ENCODE measurements around the gene FHL3.

FHL3 gene

DNA sequence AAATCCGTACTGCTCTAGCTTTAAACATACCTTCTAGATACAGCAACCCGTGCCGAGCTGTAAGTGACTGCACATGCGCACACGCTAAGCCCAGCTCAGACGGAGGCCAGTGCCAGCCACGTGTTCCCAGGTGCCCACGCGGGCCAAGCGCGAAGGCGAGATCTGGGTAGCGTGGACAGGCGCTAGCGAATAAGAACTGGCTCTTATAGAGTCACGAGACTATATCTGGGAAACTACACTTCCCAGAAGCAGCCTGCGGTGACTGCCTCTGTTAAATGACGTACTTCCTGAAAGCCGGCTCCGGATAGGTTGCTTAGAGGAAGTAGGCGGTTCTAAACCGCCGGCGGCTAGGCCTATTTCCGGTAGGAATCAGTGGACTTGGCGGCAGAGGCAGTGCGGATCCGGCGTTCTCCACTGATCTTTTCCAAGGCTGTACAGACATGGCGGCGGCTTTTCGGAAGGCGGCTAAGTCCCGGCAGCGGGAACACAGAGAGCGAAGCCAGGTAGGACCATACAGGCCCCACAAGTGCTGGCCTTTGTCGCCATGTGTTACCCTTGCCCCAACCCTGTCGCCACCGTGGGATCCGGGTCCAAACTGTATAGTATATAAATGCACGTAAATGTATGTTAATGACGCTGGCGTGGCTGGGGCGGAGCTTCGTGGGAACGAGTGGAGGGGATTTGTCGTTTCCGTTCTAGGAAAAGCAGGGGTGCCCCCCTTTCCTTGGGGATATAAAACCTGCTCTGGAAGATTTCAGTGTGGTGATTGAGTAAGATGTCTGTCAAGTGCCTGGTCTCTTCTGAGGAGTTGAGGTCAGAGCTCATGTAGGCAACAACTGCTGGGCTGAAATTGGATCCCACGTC is 7.3 kb upstream of the FHL3 start, which contains the start of gene UTP11:
Gene UTP11 (plus strand): TSS at position 372 of the 864 bp plus-strand sequence. CDS start 69 bp downstream, at position 441.
- DNase-seq (ENCODE audit: low spot score) = peak; percentile 99

DNA sequence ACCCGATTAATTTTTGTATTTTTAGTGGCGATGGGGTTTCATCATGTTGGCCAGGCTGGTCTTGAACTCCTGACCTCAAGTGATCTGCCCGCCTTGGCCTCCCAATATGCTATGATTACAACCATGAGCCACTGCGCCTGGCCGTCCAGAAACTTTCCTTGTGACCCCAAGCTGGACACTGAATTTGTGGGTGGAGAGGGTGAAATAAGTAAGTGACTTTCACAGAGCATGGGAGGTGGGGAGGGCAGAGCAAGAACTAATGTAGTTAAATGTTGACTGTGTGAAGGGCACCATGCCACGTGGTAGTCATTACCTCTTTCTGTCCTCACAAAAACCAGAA is 4.5 kb upstream of the FHL3 start:
- DNase-seq (ENCODE audit: low spot score) = no peak

DNA sequence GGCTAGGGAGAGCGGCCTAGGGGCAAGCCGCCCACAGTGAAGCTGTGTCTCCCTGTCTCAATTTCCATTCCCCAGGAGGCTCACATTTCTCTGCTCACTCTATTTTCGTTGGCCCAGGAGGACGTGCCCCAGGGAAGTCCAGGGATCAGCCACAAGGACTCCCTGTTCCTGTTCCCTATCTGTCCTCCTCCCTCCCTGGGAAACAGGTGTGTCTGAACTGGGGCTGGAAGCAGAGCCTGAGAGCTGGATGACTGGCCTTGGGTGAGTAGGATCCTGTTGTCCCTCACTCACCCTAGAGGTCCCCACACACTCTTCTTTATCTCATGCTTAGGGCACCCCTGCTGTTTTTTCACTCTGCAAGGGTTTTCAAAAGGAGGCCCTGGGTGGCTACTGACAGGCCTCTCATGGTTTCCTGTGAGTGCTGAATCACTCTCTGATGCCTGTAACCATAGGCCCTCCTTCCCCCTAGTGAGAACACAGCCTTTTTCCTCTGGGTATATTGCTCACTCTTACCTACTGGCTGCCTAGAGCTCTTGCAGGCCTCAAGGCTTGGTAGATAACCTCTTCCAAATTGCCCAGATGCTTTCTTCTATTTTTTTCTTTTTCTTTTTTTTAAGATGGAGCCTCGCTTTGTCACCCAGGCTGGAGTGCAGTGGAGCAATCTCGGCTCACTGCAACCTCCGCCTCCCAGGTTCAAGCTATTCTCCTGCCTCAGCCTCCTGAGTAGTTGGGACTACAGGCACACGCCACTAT is 4.0 kb upstream of the FHL3 start:
- DNase-seq (ENCODE audit: low spot score) = peak; percentile 34

DNA sequence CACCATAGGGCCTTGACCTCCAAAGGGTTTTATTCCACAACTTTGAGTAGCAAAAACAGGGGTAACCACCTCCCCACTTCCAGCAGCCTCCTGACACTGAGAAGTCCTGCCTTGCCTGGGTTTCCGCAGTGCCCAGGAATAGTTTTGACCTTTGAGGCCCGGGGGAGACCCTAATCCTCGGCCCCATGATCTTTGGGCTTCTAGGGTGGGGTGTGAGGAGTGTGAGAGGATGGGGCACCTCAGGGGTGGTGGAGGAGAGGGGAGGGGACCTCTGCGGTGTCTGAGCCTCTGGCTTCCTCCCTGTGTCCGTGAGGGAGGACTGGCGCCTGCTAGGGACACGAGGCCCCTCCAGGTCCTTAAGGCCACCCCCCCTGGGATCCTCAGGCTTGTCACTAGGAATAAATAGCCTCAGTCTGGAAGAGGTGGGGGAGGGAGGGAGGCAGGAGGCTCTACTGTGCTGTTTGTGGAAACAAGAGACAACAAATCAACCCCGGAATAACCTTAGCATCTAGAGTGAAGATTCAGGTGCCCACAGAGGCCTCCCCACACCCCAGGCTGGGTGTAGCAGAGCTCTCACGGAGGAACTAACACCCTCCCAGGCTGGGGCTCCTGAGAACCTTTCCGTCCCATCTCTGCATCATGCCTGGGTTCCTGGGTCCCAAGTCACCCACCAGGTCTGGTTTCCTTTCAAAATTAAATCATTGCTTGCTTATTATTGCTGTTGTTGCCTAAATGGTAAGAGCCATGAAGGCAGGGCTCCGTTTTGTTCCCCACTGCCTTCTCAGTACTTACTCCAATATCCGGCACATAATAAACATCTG is 904 bp upstream of the FHL3 start:
- no peak for DNase-seq (ENCODE audit: low spot score)

DNA sequence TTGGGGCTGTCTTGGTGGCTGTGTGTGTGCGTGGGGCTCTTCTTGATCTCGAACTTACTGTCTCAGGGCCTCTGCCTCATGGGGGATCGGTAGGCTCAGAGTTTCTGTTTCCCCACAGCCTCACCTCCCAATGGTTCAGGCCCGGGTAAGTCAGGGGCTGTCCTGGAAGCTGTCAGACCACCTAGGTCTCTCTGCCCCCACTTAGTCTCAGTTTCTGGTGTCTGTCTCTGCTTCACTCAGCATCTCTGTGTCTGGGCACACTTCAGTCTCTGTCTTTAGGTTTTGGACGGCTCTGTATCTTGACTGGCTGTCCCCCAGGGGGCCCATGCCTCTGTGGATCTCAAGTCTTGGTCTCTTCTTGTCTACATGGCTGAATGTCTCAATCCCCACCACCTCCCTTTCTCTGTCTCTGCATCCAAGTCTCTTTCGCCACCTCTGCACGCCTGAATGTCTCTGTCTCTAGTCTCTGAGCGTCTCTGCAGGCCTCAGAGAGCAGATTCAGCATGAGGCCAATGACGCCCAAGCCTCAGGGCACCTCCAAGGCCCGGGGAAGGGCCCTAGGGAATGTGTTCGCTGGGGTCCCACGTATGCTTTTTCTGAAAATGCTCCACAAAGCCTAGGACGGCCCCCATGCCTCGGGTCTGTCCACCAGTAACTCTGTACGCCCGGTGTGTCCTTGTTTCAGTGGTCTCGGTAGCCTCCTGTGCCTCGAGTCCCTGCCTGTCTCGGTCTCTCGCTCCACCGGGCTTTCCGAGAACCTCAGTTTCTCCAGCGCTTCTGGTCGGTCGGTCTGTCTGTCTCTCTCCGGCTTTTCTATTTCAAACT is 818 bp downstream of the FHL3 start:
- peak; percentile 67 for DNase-seq (ENCODE audit: low spot score)

DNA sequence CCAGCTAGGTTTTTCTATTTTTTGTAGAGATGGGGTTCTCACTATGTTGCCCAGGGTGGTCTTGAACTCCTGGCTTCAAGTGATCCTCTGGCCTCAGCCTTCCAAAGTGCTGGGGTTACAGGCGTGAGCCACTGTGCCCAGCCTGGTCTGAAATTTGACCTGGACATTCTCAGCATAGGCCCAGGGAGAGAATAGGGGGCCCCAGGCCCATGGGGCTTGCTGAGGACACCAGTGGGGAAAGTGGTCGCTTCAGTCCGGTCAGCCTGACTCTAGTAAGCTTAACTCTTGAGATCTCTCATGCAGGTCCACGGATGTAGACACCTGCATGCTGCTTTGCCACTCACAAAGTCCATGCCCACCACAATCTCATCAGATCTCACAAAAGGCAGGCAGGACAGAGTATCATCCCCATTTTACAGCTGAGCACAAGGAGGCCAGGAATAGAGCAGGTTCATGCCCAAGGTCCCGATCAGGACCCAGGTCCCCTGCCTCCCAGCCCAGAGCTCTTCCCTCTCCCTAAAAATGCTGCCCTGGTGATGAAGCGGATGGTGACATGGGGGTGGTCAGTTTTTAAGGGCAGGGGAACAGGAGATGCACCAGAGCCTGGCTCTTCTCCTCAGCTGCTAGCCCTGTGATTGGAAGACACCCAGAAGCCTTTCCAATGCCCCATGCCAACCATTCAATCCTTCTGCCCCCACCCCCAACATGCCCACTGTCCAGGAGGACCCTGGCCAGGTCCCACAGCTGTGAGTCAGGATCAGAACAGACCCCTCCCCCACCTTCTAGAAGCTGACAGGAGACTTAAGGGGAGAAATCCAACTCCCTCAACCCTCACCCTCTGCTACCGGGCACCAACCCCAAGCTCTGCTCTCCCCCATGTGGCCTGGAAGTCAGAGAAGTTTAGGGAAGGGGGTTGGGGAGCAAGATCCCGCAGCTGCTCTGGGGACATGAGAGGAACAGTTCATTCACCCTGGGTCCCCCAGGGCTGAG is 1.8 kb downstream of the FHL3 start:
- no peak for DNase-seq (ENCODE audit: low spot score)

DNA sequence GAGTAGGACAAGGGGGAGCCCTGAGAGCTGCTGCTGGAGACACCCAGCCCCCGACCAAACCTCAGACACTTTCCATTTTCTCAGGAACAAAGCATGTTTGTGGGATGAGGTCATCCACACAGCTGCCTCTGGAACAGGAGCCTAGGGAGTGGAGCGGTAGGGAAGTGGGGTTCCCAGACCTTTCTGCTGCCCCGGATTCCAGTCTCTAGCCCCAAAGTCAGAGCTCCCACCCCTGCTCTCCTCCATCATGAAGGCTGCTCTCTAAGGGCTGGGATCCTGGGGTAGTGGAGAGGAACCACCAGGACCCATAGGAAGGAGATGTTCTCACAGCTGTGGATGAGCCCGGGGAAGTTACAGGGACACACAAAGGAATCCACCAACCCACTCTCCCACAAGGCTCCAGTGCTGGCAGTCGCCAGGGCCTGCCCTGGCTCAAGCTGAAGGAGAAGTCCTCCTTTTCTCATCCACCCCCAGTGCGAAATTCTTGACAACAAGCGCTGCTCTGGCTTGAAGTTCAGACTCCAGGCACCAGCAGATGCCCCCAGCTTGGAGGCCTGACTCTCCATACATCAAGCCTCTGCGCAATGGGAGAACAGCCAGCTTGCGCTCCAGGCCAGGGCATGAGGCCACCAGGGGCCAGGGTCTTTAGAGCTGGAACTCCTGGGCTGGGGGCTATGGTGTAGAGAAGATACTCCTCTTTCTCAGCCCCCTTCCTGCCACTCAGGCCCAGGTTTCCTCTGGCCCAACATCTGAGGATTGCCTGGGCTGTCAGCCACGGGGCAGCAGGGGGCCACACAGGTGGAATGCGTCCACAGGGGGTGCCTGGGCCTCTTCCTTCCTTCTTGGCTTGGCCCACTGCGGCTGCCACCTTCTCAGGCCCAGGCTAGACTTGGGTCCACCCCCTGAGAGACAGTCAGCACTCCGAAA is 4.5 kb downstream of the FHL3 start:
- no peak for DNase-seq (ENCODE audit: low spot score)

DNA sequence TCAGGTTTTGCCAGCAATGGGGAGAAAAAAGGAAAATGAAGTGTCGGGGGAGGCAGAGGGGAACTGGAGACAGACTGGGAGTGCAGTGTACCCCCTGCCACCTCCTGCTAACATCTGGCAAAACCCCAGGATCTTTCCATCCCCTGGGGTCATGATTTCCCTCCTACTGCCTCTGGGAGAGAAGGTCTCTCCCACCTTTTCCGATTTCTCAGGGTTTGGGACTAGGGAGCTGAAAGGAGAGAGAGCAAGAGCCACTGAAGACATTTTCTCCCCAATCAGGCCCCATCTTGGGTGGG is 5.1 kb downstream of the FHL3 start:
- DNase-seq (ENCODE audit: low spot score) = no peak

DNA sequence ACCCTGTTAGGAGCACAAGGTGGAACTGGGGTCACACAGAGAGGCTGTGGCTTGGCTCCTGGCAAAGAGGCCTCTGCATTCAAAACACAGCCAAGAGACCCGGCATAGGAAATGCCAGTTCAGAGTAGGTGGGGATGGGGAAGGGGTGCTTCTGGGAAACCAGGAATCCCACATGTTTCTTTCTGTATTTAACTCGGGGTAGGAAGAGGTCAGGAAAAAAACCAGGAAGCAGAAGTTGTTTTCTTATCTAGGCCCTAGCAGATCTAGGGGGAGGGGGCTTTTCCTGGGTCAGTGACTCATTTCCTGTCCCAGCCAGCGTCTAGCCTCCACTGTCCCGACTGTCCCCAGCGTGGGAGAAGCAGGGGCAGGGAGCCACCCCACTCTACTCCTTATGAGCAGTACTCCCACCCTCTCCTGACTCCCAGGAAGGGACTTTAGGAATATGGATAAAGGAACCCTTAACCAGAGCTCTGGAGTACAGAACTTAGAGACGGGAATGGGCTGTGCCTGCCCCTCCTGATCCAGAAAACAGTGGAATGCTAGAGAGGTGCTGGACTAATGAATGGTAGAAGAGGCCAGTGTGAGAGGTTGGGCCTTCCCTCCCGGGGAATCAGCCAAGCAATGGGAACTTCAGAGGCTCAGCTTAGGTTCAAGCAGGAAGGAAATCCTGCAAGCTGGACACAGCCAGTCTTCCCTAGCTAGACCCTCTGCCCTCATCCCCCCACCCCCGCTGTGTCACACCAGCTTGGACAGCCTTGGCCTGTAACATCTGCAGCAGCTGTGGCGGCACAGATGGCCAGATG is 5.7 kb downstream of the FHL3 start:
- DNase-seq (ENCODE audit: low spot score) = no peak

DNA sequence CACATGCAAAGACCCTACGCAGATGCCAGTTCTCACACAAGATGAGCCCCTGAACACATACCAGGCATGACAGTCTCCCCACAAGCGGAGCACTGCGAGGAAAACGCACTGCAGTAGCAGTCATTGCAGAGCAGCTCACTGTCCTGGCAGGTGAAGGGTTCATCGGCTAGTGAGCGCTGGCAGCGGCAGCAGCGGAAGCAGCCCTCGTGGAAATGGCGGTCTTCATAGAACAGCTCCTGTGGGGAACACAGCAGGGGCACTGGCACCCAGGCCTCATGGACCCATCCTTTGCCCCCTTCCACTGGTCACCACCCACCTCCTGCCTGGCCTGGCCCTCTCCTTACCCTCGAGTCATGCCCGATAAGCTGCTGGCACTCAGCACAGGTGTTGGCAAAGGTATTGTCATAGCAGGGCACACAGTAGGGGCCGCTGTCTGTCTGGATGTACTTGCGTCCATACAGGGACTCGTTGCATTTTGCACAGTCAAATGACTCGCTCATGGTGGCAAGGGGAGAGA is 6.3 kb downstream of the FHL3 start:
- no peak for DNase-seq (ENCODE audit: low spot score)

DNA sequence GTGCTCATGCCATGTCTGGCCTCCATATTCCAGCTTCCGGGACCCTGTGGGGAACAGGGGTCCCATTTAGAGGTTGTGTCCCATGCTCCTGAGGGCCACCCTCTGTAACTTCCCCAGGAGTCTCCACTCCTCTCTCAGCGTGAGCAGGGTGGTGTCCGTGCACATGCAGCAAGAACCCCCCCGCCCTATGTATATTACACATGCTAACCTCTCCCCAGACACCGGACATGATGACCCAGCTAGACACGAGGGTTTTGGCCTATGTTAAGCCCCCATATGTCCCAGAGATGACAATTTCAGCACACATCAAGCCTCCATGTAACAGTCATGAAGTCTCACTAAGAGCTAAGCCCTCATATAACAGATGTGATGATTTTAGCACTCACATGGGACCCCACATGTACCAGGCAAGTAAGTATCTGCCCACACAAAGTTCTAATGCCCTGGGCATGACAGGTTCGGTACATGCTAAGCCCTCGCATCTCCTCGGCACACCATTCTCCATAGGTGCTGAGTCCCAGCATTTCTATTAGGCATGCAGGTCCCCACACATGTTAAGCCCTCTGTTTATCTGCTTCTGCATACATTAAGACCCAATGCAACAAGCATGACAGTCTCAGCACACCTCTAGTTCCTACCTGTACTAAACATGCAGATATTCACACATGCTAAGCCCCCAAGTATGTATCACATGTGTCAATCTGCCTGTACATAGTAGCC is 7.1 kb downstream of the FHL3 start:
- DNase-seq (ENCODE audit: low spot score) = no peak

DNA sequence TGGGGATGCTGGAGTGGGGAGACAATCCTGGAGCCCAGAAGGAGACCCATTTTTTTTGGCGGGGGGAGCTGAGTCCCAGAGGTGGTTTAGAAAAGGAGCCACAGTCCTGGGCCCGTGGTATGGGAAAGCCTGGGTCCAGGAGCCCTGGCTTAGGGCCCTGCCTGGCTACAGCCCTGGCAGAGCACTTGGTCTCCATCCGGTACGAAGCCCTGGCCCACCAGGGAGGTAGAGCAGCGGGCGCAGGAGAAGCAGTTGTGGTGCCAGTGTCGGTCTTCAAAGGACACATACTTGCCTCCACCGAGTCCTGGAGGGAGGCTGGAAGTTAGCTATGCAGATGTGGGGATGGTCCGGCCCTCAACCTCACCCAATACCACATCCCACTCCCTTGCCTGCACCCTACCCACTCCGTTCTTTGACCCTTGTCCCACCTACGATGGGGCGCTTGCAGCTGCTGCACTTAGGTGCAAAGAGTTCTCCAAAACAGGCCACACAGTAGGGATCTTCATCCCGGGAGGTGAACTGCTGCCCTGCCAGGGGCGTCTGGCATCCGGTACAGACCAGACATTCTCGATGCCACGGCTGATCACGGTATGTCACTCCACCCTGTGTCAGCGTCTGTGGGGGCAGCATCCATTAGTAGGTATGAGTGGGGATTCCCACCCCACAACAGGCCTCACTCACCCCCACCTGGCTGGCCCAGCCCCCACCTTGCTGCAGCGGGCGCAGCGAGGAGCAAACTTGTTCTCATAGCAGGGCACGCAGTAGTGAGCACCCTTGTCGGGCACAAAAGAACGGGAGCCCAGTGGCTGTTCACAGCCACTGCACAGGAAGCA is 7.8 kb downstream of the FHL3 start:
- DNase-seq (ENCODE audit: low spot score) = no peak

DNA sequence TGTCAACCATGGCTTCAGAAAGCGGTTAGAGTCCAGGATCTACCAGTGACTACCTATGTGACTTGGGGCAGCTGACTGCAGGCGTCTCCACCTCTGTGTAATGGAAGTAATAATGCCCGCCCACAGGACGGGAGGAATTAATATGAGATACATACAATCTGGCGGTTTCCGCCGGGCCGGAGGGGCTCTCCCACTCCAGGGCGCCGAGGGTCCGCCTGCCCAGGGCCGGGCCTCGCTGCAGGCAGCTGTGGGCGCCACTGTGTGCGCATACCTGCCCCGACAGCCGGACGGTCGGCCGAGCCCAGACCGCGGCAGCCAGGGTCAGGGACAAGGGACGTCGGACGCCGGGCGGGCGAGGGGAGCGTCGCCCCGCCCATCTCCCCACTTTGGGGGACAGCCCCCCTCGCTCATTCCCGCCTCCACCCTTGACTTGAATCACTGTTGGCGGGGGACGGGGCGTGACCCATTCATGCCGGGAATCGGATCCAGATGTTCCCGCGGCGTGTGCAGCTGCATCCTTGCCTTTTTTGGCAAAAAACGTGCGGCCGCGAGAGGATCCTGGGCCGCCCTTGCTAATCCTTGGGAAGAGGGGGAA is 9.5 kb downstream of the FHL3 start:
- peak; percentile 45 for DNase-seq (ENCODE audit: low spot score)

DNA sequence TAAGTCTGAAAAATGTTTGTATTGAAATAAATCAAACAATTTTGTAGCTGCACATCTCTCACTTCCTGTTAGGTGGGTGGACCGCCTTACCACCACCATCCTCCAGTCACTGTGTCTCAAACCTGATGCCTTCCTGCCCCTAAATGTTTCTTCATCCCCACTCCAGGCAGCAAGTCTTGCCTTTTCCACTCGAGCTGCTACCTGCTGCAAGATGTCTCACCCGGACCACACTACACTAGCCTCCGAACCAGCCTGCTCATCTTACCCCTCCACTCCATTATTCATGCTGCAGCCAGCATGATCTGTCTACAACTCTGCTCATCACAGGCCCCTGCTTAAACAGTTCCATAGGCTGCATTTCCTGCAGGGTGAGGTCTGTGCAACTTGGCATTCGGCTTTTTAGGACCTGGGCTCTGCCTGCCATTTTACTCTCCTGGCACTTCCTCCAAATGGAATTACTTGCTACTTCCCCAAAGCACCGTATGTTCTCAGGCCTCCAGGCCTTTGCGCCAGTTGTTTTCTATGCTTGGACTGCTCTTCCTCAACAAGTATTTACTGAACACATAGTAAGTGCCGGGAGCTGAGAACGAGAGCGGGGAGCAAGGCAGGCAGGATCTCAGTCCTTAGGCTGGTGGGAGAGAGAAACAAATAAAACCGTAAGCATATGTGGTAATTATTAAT is 10.3 kb downstream of the FHL3 start:
- no peak for DNase-seq (ENCODE audit: low spot score)

DNA sequence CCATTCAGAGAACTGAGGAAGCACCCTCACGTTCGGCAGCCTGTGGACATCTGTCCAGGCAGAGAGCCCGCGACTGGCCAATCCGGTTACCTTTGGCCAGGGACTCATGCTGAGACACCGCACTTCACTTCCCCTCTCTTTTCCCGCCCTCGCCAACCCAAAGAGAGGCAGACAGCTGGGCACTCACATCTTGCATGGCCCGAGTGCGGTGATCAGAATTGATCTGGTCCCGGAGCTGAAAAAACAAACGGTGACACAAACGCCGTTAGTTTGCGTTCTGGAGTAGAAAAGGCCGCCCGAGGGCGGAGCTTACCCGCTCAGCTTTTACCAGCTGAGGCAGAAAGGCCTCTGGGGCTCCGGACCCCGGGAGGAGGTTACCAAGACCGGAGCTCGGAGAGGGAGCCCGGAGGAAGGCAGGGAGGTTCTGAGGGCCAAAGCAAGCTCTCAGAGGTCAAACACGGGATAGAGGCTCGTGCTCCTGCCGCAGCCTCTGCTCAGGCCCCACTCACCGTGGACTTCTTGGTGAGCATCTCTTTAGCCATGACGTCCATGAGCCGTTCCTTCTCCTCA is 15.9 kb downstream of the FHL3 start:
- DNase-seq (ENCODE audit: low spot score) = peak; percentile 75
